Right cardiac atrium (tissue), 5 donors: ENCODE results near the gene ACTL6A. TPM values are rescaled to one million over a fixed set of nuclear protein-coding genes. Genes with fewer than 3 reads are reported as not detected.

Experiments used
- ATAC-seq, 2 donors: fragments of 200-7000 bp; cut with Tn5 transposase; one replicate each; pipeline versions ENCODE4 v1.8.0 to v1.9.1; 2020; ENCODE audit warnings: moderate library complexity in 2 of 2, mild to moderate bottlenecking in 1 of 2
- DNase-seq, 3 donors: peaks; one replicate each; pipeline ENCODE4 v3.0.0-alpha.2; 2020
- H3K27ac ChIP-seq: one replicate; pipeline ENCODE4 v1.5.1; 2013; ENCODE audit warnings: mild to moderate bottlenecking, low read length, control low read depth, moderate library complexity
- H3K27me3 ChIP-seq: one replicate; pipeline ENCODE4 v1.6.1; 2013; ENCODE audit not compliant: control insufficient read depth, insufficient read depth
- H3K4me1 ChIP-seq: one replicate; pipeline ENCODE4 v1.6.1; 2013; ENCODE audit warnings: low read length; ENCODE audit not compliant: control insufficient read depth, insufficient read depth
- H3K4me3 ChIP-seq: one replicate; pipeline ENCODE4 v1.5.1; 2013; ENCODE audit warnings: low read length, control low read depth
- H3K9me3 ChIP-seq: one replicate; pipeline ENCODE4 v1.6.1; 2013; ENCODE audit warnings: low read length; ENCODE audit not compliant: control insufficient read depth
- WGBS: extraction: QIAGEN DNeasy Blood & Tissue Kit; methylation state at CpG from one replicate; pipeline ENCODE4 v1.1.7; 2013; 5-methylcytosine and 5-hydroxymethylcytosine counted together
- intact Hi-C, 4 donors: fragments of 100-400 bp; cut with DNase I; formaldehyde crosslinking; loops; one replicate each; pipeline versions ENCODE4 v1.11.0 to v1.14.0; 2022 to 2023
- polyA plus RNA-seq: library from polyadenylated mRNA; stranded (reverse); fragments of 200-250 nt; gene quantifications from one replicate; pipeline ENCODE4 v1.2.3, GENCODE V29; 2013
- total RNA-seq, 4 donors: library from RNA; stranded (reverse); fragmentation: NEBNext Ultra II Directional; extraction: Animal tissue kit (Norgen Biotek cat#: 25700); gene quantifications; one replicate each; pipeline ENCODE4 v1.2.1, GENCODE V29; 2021
- donor health status: healthy with polysubstance abuse.
- donor health status: DM: no; HTN: yes; CAD: no.
- donor health status: DM: no; HTN: no; CAD: no.
- donor health status: DM: no; HTN: yes; CAD: no; lungs with severe emphysema.
- donor health status: DM: yes; HTN: yes; CAD: no.

Gene ACTL6A
- total and polyA plus RNA-seq, 5 donors, result 16.1 to 25.0 (median 20.4) TPM

- no peaks in the 10 kb centered on the region for H3K27me3 ChIP-seq
- intact Hi-C loops, result loop anchor here in 1 of 4 donors (10.0 kb wide), 1 partner anchor 224 kb away; no protein-coding TSS in a partner anchor
- ATAC-seq, result no peak
Measured at GRCh38 chr3:179589143-179589542, 26.4 kb downstream of the ACTL6A start.

GRCh38 chr3:179590669-179591068 lies 27.9 kb downstream of the ACTL6A start:
- Histone ChIP-seq H3K27me3 (no peaks in the 10 kb centered on the region), H3K9me3 (no peaks in the 10 kb centered on the region), H3K4me1 (no peaks in the 10 kb centered on the region), H3K27ac (no peak overlapping the region), H3K4me3 (no peak overlapping the region)
- 53% methylated on average over 2 of the region's 2 CpGs for WGBS
- intact Hi-C loops, result no loop called here
- ATAC-seq, result no peak
- no peak for DNase-seq

More at GRCh38 chr3:179589143-179589542, 26.4 kb downstream of the ACTL6A start:
- no peak overlapping the region for H3K4me3 ChIP-seq
- H3K9me3 ChIP-seq, result no peaks in the 10 kb centered on the region
- DNase-seq, result no peak
- no peak overlapping the region for H3K27ac ChIP-seq
- H3K4me1 ChIP-seq, result no peaks in the 10 kb centered on the region

GRCh38 chr3:179591313-179591712 lies 28.6 kb downstream of the ACTL6A start:
- intact Hi-C loops, result no loop called here
- H3K27ac ChIP-seq, result peak overlapping the region; percentile 83
- DNase-seq, result no peak
- no peaks in the 10 kb centered on the region for H3K4me1 ChIP-seq
- H3K4me3 ChIP-seq, result no peak overlapping the region
- H3K27me3 ChIP-seq, result no peaks in the 10 kb centered on the region
- H3K9me3 ChIP-seq, result no peaks in the 10 kb centered on the region
- whole genome bisulfite sequencing, result 55% methylated on average over 1 of the region's 1 CpG
- ATAC-seq, result no peak

GRCh38 chr3:179599531-179599930 lies 36.8 kb downstream of the ACTL6A start:
- 88% methylated on average over 4 of the region's 4 CpGs for WGBS
- H3K9me3 ChIP-seq, result no peaks in the 10 kb centered on the region
- H3K27ac ChIP-seq, result no peak overlapping the region
- DNase-seq, result no peak
- ATAC-seq, result no peak
- H3K4me3 ChIP-seq, result no peak overlapping the region
- H3K27me3 ChIP-seq, result no peaks in the 10 kb centered on the region
- H3K4me1 ChIP-seq, result no peaks in the 10 kb centered on the region
- intact Hi-C loops, result no loop called here

GRCh38 chr3:179603321-179603720 lies 40.6 kb downstream of the ACTL6A start:
- Histone ChIP-seq H3K27me3 (no peaks in the 10 kb centered on the region), H3K27ac (no peak overlapping the region), H3K9me3 (no peaks in the 10 kb centered on the region), H3K4me3 (no peak overlapping the region), H3K4me1 (no peaks in the 10 kb centered on the region)
- WGBS, result 70% methylated on average over 4 of the region's 4 CpGs
- DNase-seq (no peak), ATAC-seq (no peak)
- intact Hi-C loops, result no loop called here

DNA sequence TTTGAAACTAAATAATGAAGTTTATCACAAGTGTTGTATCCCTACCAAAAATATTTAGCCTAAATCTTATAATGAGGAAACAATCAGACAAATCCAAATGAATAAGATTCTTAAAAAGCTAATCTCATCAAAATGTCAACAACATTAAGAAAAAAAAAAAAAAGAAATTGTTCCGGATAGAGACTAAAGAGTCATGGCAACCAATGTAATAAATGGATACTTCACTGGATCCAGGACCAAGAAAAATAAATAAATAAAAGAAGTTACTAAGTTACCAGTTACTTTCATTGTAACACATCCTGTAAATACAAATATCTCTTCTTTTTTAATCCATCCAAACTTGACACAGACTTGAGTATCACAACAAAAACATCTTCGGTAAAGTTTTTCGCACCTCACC lies 41.1 kb downstream of the ACTL6A start:
- H3K27me3 ChIP-seq, result no peaks in the 10 kb centered on the region
- H3K4me1 ChIP-seq, result no peaks in the 10 kb centered on the region
- WGBS, result 3% methylated on average over 3 of the region's 3 CpGs
- H3K27ac ChIP-seq, result peak overlapping the region; percentile 99
- intact Hi-C loops, result no loop called here
- DNase-seq (no peak), ATAC-seq (no peak)
- no peaks in the 10 kb centered on the region for H3K9me3 ChIP-seq
- H3K4me3 ChIP-seq, result peak overlapping the region; percentile 99

DNA sequence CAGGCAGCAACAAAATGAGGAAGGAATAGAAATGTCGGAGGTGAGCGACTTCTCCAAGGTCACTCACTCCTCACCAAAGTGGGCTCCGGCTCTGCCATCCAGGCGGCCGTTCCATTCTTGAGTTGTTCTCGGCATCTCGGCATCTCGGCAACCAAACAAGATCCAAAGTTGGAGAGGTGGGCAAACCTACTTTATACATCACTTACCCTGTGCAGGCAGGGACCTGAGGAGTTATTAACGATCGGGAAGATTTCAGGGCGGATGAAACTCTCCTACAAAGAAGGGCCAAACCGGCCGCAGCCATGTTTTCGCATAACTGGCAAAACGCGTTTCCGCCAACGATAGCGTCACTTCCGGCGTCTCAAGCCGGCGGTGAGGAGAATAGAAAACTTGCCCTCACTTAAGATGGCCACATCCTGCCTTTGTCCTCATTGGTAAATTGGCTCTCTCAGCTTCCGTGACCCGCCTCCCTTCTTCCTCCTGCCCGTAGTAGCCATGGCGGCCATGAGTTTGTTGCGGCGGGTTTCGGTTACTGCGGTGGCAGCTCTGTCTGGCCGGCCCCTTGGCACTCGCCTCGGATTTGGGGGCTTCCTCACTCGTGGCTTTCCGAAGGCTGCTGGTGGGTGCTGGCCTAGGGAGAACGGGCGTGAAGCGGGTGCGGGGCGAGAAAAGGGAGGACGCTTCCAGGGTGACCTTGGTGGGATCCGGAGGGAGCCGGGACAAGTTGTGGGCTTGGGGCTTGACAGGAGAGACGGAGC lies 41.8 kb downstream of the ACTL6A start, which contains the start of the genes MRPL47 and NDUFB5:
Gene MRPL47 (minus strand): TSS at position 318 of the 758 bp plus-strand sequence. CDS start 14 bp downstream, at position 304.
Gene NDUFB5 (plus strand): TSS at position 474 of the 758 bp plus-strand sequence. CDS start 22 bp downstream, at position 496.
- intact Hi-C loops, result no loop called here

DNA sequence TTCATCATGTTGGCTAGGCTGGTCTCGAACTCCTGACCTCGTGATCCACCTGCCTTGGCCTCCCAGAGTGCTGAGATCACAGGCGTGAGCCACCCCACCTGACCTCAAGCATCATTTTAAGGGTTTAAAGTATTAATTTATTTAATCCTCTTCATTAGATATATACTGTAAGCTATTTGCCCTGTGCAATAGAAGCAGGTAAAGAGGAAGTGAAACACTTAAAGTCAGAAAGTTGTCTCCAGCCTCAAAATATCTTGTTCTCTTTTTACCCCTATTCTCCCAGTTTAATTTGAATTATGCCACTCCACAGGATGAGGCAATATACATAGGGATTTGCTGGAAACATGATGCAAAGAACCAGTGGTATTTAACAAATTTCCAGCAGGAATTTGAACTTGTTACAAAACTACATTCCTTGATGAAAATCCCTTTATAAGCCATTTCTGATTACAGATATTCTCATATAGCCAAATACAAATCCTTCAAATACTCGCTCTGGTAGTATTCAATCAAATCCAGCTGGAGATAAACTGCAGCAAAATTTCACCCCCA lies 43.9 kb downstream of the ACTL6A start:
- Histone ChIP-seq H3K4me1 (no peaks in the 10 kb centered on the region), H3K27ac (no peak overlapping the region), H3K9me3 (no peaks in the 10 kb centered on the region), H3K27me3 (no peaks in the 10 kb centered on the region), H3K4me3 (no peak overlapping the region)
- WGBS, result 89% methylated on average over 4 of the region's 4 CpGs
- ATAC-seq, result no peak
- intact Hi-C loops, result no loop called here
- DNase-seq, result no peak

More for the DNA sequence above, 41.8 kb downstream of the ACTL6A start, which contains the start of the genes MRPL47 and NDUFB5:
- DNase-seq, result peak; percentile 94 to 98 (median 97)
- no peaks in the 10 kb centered on the region for H3K9me3 ChIP-seq
- H3K27me3 ChIP-seq, result no peaks in the 10 kb centered on the region
- under 1% methylated on average over 45 of the region's 45 CpGs for WGBS
- peak within 1 kb of the TSS; percentile 99 for H3K27ac ChIP-seq
- peak; percentile 100 for ATAC-seq
- no peaks in the 10 kb centered on the region for H3K4me1 ChIP-seq
- peak within 1 kb of the TSS; percentile 99 for H3K4me3 ChIP-seq

GRCh38 chr3:179608931-179609720 lies 46.4 kb downstream of the ACTL6A start:
- Histone ChIP-seq H3K4me1 (no peaks in the 10 kb centered on the region), H3K27ac (no peak overlapping the region), H3K27me3 (no peaks in the 10 kb centered on the region), H3K9me3 (no peaks in the 10 kb centered on the region), H3K4me3 (no peak overlapping the region)
- ATAC-seq, result no peak
- DNase-seq, result no peak
- WGBS, result 62% methylated on average over 6 of the region's 6 CpGs
- intact Hi-C loops, result no loop called here

- Histone ChIP-seq H3K27me3 (no peaks in the 10 kb centered on the region), H3K4me3 (no peak overlapping the region), H3K9me3 (no peaks in the 10 kb centered on the region), H3K27ac (no peak overlapping the region), H3K4me1 (no peaks in the 10 kb centered on the region)
- WGBS, result 96% methylated on average over 4 of the region's 4 CpGs
- intact Hi-C loops, result no loop called here
- DNase-seq, result no peak
- no peak for ATAC-seq
Measured at GRCh38 chr3:179610066-179610465, 47.3 kb downstream of the ACTL6A start.

DNA sequence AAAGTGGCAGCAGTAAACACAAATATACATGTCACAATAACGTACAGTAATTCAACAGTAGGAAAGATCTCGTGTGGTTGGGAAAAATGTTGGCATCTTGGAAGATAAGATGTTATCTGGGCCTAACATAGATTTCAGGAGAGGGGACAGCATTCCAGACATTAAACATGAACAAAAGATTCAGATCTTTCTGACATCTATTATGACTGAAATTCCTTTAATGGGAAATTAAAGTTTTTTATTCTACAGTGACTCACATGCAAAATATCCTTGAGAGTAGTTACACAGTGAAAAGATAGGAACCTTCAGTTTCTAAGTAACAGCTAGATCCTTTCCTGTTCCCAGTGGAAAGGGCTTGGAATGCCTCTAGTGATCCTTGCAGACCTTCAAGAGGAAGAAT lies 51.1 kb downstream of the ACTL6A start:
- WGBS, result 36% methylated on average over 2 of the region's 2 CpGs
- ATAC-seq (no peak), DNase-seq (no peak)
- no peak overlapping the region for H3K4me3 ChIP-seq
- H3K9me3 ChIP-seq, result no peaks in the 10 kb centered on the region
- no peak overlapping the region for H3K27ac ChIP-seq
- intact Hi-C loops, result no loop called here
- no peaks in the 10 kb centered on the region for H3K4me1 ChIP-seq
- no peaks in the 10 kb centered on the region for H3K27me3 ChIP-seq
